ENCODE measurements around the gene NISCH. TPM values are rescaled to one million over a fixed set of nuclear protein-coding genes. Genes with fewer than 3 reads are reported as not detected.
A peak's percentile ranks its signal among the peaks of the same experiment; 100 is the strongest.

The NISCH gene
- total and polyA plus RNA-seq, 2 experiments from 2014 or later = 18.4 to 76.4 TPM

GRCh38 chr3:52536112-52536368 is 80.6 kb downstream of the NISCH start (continued):
- TF ChIP-seq REST (IDR thresholded peaks at IDR 0.05; ENCODE audit: unreplicated experiment) = no peak
- TF ChIP-seq ZNF331 (CRISPR knock-in tag; IDR thresholded peaks at IDR 0.05; ENCODE audit: low read depth) = no peak
- no peak for TF ChIP-seq POLR2AphosphoS5 (IDR thresholded peaks at IDR 0.05; ENCODE audit: low read depth)
- TF ChIP-seq STAT1 (IDR thresholded peaks at IDR 0.05; ENCODE audit: unreplicated experiment) = no peak
- TF ChIP-seq, protein P1, sequence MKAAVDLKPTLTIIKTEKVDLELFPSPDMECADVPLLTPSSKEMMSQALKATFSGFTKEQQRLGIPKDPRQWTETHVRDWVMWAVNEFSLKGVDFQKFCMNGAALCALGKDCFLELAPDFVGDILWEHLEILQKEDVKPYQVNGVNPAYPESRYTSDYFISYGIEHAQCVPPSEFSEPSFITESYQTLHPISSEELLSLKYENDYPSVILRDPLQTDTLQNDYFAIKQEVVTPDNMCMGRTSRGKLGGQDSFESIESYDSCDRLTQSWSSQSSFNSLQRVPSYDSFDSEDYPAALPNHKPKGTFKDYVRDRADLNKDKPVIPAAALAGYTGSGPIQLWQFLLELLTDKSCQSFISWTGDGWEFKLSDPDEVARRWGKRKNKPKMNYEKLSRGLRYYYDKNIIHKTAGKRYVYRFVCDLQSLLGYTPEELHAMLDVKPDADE (IDR thresholded peaks at IDR 0.05) = no peak
- no peak for TF ChIP-seq EZH2phosphoT487 (IDR thresholded peaks at IDR 0.05; ENCODE audit: unreplicated experiment)
- TF ChIP-seq NANOG (IDR thresholded peaks at IDR 0.05; ENCODE audit: borderline replicate concordance) = no peak
- TF ChIP-seq, protein P2, sequence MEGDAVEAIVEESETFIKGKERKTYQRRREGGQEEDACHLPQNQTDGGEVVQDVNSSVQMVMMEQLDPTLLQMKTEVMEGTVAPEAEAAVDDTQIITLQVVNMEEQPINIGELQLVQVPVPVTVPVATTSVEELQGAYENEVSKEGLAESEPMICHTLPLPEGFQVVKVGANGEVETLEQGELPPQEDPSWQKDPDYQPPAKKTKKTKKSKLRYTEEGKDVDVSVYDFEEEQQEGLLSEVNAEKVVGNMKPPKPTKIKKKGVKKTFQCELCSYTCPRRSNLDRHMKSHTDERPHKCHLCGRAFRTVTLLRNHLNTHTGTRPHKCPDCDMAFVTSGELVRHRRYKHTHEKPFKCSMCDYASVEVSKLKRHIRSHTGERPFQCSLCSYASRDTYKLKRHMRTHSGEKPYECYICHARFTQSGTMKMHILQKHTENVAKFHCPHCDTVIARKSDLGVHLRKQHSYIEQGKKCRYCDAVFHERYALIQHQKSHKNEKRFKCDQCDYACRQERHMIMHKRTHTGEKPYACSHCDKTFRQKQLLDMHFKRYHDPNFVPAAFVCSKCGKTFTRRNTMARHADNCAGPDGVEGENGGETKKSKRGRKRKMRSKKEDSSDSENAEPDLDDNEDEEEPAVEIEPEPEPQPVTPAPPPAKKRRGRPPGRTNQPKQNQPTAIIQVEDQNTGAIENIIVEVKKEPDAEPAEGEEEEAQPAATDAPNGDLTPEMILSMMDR (conservative IDR thresholded peaks at IDR 0.05; ENCODE audit: low read depth in 2 of 2) = no peak
- no peak for TF ChIP-seq ZNF114 (CRISPR knock-in tag; IDR thresholded peaks at IDR 0.05)
- no peak for TF ChIP-seq CREB1 (CRISPR knock-in tag; IDR thresholded peaks at IDR 0.05; ENCODE audit: low read depth)

DNA sequence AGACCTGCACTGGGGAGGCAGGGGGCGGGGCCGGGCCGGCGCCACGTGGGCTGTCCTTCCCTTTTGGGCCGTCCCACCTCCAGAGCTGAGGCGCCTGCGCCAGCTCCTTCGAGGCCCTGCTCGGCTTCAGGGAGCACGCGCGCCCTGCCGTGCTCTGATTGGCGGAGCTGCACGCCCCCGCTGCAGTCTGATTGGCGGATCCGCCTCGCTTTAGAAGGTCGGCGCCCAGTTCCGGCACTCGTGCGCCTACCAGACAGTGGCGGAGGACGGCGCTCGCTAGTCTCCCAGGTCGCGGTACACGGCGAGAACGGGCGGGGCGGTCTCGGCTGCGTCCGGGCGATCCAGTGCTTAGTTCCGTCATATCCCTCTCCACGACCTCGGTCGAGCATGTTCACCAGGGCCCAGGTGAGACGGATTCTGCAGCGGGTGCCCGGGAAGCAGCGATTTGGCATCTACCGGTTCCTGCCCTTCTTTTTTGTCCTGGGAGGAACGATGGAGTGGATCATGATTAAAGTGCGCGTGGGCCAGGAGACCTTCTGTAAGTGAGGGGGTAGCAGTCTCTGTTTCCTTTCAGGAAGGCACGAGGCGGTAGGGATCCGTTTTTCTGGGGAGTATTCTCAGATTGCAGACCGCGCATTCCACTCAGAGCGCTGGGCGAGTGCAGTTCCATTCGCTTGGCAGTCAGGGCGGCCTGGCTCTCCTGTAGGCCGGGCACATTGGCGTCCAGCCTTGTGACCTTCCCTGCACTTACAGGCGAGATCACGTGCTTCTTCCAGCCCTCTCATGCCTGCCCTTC is 81.2 kb downstream of the NISCH start, which contains the start of gene UQCC5:
TSS of gene UQCC5 (plus strand) at position 237 of the 796 bp plus-strand sequence. CDS start at position 388, 151 bp downstream.
- peaks cover 46% of the 10 kb centered on the region for H4K20me1 ChIP-seq (replicated peaks; ENCODE audit: insufficient read depth)
- peak within 1 kb of the TSS; percentile 91 for H3K27ac ChIP-seq (ENCODE audit: low read depth)
- H3K4me3 Mint-ChIP-seq = peak within 1 kb of the TSS; percentile 99

More for the DNA sequence above, 81.2 kb downstream of the NISCH start, which contains the start of gene UQCC5:
- Histone ChIP-seq H2AFZ (peak within 1 kb of the TSS; percentile 93; the same call in 1 of the 2 replicates), H3K4me1 (ENCODE audit: insufficient read depth) (peaks cover 42% of the 10 kb centered on the region), H3K27me3 (ENCODE audit: insufficient read depth) (no peaks in the 10 kb centered on the region), H3K4me2 (peak within 1 kb of the TSS; percentile 94), H3K36me3 (ENCODE audit: insufficient read depth) (peaks cover 4% of the 10 kb centered on the region; the same call in 1 of the 2 replicates), H3K9me2 (ENCODE audit: insufficient read depth) (no peaks in the 10 kb centered on the region), H3K4me3 (peak within 1 kb of the TSS; percentile 97), H3K79me2 (replicated peaks; ENCODE audit: insufficient read depth) (peaks cover 52% of the 10 kb centered on the region), H3F3A (replicated peaks; ENCODE audit: low read depth) (peaks cover 18% of the 10 kb centered on the region)
- Mint-ChIP-seq H3K9me3 (no peaks in the 10 kb centered on the region), H3K27ac (peak within 1 kb of the TSS; percentile 99), H3K4me1 (peaks cover 40% of the 10 kb centered on the region), H3K27me3 (ENCODE audit: insufficient read depth, low read depth, poor library complexity) (peaks cover 23% of the 10 kb centered on the region), H3K36me3 (ENCODE audit: low read depth) (peaks cover 24% of the 10 kb centered on the region)
- peak; percentile 23; the same call in 1 of the 2 replicates for TF ChIP-seq CREB1 (CRISPR knock-in tag; IDR thresholded peaks at IDR 0.05; ENCODE audit: low read depth)
- no peak for TF ChIP-seq REST (IDR thresholded peaks at IDR 0.05; ENCODE audit: unreplicated experiment)
- no peak for TF ChIP-seq JUNB (IDR thresholded peaks at IDR 0.05; ENCODE audit: unreplicated experiment)
- peak; percentile 100 for TF ChIP-seq POLR2AphosphoS5 (IDR thresholded peaks at IDR 0.05; ENCODE audit: low read depth)
- peak; percentile 82 for ATAC-seq
- peak; percentile 99 for DNase-seq (ENCODE audit: low spot score)

All from GM23338 (cell line).